ENCODE data around the gene TSC2.

TSC2 gene

GRCh38 chr16:2044541-2044940 is 3.2 kb upstream of the TSC2 start:
- no peak for DNase-seq

DNA sequence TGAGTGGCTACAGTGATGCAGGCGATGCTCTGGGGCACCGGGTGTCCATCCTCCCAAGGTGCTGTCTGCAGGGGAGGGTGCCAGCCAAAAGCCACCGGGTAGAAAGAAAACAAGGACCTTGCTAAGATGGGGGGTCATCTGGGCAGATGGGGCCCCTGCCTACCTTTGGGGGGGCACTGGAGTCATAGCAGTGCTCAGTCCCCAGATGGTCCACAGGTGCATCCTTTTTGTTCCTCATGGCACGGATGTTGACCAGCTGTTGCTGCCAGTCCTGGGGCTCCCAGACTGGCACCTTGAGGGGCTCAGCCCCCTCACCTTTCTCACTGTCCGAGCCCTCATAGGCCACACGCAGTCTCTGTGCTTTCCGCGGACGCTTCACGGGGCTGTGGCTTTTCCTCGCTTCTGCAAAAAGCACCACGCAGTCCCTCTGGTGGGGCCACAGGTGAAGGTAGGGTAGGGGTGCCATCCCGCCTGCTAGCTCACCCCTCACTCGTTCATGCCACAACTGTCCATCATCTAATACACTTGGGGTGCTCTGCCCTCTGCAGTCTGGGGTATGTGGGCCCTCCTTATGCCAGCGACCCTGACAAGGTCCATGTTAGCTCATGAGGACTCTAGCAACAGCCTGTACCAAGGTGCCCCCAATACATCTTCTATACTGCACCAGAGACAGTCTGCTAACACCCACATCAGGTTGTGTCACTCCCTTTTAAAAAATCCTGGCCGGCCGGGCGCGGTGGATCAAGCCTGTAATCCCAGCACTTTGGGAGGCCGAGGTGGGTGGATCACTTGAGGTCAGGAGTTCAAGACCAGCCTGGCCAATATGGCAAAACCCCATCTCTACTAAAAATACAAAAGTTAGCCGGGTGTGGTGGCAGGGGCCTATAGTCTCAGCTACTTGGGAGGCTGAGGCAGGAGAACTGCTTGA is 1.6 kb upstream of the TSC2 start:
- DNase-seq = no peak

- DNase-seq = no peak
Measured at GRCh38 chr16:2046893-2047329, 874 bp upstream of the TSC2 start.

DNA sequence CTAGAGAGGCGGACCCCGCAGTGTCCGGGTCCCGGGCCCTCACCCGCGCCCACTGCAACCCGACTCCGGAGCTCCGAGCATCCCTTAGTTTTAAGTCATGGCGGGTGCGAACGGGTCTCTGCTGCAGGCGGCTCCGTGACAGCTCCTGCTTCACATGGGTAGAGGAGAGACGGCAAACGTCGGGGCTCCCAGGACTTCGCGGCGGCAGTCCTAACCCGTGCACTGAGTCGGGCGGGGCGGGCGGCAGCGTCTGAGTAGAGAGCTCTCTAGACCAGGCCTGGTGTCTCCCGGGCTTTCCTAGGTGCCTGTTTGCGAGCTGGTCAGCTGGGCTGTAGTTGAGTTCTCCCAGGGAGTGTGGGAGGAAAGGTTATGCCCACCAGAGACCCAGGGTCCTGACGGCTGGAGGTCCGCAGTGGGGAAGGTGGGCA is 345 bp downstream of the TSC2 start:
- DNase-seq = no peak

DNA sequence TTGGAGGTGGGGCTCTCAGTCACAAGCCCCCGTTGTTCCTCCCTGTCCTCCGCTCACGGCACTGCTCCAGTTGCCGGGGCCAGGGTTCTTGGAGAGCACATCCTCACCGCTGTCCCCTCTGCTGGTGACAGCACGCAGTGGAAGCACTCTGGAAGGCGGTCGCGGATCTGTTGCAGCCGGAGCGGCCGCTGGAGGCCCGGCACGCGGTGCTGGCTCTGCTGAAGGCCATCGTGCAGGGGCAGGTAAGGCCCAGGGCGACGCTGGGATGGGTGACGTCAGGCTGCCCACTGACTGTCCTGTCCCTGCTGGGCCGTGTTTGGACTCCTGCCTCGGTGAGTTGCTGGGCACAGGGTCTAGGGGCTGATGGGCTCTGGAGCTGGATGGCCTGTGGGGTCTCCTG is 5.4 kb downstream of the TSC2 start:
- DNase-seq = no peak

- DNase-seq = no peak
Measured at GRCh38 chr16:2053897-2054296, 6.1 kb downstream of the TSC2 start.

GRCh38 chr16:2054543-2055245 is 6.9 kb downstream of the TSC2 start:
- no peak for DNase-seq

DNA sequence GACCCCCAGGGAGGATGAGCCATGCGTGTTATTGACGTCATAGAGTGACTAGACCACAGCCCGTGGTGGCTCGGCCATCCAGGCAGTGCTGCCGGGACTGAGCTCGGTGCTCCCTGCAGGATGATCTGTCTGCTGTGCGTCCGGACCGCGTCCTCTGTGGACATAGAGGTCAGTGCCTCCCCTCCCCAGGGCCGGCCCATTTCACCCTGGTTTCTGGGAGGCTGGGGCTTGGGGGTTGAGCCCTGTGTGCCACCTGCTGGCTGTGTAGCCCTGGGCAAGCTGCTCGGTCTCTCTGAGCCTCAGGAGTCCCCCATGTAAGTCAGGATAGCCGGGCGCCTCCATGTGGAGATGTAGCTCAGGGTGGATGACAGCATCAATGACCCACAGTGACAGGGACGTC is 8.3 kb downstream of the TSC2 start:
- DNase-seq = no peak

DNA sequence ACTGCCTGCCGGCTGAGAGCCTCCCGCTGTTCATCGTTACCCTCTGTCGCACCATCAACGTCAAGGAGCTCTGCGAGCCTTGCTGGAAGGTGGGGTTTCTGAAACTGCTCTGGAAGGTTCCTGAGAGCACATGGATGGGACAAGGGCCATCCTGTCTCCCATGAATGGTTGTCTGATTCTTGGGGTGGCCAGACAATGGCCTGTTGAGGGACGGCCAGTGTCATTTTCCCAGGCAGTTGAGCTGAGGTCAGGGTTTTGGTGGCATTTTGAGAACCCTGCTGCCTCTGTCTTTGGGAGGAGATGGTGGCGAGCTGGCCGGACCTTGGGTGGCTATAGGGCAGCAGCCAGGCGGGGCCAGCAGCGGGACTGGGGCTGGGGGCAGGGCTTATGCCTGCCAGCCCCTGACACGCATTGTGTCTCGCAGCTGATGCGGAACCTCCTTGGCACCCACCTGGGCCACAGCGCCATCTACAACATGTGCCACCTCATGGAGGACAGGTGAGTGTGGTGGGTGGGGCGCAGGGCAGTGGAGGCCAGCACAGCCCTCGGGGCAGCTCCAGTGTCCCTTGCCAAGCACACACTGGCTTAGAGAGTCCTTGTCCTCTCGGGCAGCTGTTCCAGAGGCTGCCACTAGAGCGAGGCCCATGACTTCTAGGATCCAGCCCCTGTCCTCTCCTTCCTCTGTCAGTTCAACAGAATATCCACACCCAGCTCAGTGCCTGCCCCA is 9.1 kb downstream of the TSC2 start:
- no peak for DNase-seq

GRCh38 chr16:2057438-2057837 is 9.7 kb downstream of the TSC2 start:
- no peak for DNase-seq

DNA sequence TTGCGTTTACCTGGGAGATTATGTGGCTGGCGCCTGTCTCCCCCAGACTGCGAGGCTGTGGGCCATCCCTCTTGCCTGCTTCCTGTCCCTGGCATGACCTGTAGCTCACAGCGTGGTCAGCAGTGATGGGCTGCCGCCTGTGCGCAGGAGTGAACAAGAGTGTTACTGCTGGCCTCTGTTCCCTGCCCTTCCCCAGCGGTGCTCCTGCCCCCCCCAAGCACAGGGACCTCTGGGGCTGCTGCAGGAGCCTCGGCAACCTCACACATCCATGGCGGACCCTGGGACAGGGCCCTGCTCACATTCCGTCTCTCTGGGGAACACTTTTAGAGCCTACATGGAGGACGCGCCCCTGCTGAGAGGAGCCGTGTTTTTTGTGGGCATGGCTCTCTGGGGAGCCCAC is 10.6 kb downstream of the TSC2 start:
- no peak for DNase-seq

- DNase-seq = no peak
Measured at GRCh38 chr16:2058872-2059271, 11.1 kb downstream of the TSC2 start.

- DNase-seq = no peak
Measured at GRCh38 chr16:2060346-2060745, 12.6 kb downstream of the TSC2 start.

DNA sequence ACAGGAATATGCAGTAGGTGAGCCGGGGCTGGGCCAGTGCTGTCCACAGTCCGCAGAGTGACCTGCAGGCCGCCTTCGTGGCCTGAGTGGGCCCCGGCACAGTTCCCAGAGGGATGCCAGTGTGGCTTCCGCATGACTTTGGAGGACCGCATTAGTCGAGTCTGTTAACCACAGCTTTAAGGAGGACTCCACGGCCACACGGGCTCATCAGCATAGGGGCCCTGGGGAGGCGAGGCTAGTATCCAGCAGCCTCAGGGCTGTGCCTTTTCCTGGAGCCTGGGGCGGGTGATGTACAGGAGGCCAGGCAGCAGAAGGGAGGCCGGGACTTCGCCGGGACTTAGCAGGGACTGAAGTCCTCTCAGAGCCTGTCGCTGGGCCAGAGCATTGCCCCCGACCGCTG is 13.2 kb downstream of the TSC2 start:
- no peak for DNase-seq

GRCh38 chr16:2061526-2061925 is 13.7 kb downstream of the TSC2 start:
- DNase-seq = no peak

DNA sequence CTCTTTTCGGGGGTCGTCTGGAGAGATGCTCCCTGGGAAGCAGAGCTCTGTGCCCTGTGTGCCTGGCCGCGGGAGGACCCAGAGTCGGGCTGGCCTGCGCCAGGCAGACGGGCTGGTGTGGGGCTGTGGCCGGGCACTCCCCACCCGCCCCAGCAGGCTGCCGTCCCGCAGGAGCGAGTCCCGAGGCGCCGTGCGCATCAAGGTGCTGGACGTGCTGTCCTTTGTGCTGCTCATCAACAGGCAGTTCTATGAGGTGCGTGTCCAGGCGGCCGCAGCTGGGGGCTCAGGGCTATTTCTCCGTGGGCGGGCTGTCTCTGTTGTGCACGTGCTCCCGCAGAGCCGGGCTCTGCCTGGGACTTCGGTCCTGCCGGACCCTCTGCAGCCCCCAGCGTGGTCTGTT is 15.0 kb downstream of the TSC2 start:
- no peak for DNase-seq

GRCh38 chr16:2063861-2064260 is 16.1 kb downstream of the TSC2 start:
- DNase-seq = no peak

- no peak for DNase-seq
Measured at GRCh38 chr16:2064368-2064945, 16.7 kb downstream of the TSC2 start.

GRCh38 chr16:2066139-2066538 is 18.4 kb downstream of the TSC2 start:
- no peak for DNase-seq

DNA sequence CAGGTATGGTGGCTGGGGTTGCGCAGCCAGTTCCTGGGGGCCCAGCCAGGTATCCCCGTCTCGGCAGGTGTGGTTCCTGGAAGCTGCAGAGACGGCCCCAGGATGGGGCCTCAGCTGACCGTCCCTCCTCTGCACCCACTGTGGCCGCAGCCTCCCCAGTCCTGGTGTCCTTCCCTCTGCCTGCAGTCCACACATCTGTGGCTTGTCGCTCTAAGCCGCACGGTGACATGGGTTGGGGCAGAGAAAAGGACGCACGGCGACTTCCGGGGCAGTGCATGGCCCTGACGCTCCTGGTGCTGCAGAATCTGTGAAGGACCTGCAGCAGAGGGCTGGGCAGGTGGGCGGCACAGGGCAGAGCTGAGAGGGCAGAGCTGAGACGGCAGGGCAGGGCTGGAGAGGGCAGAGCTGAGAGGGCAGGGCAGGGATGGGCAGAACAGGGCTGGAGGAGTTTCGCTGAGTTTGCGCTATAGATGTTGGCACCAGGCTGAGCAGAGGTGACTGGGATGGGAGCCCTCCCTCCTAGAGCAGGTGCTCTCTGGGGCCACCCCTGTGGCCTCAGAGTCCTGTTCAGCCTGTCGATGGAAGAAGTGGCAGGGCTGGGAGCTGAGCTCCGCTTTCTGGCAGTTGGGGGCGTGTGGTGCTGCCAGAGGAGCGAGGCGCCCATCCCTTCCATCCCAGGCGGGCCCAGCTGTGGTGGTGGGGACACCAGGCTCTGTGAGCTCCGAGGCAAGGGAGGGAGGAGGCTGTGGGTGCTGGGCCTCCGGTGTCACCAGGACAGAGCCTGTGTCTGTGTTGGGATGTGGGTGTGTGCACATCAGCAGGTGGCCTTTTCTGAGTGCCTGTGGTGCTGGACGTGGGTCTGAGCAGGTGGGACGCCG is 23.0 kb downstream of the TSC2 start:
- no peak for DNase-seq

DNA sequence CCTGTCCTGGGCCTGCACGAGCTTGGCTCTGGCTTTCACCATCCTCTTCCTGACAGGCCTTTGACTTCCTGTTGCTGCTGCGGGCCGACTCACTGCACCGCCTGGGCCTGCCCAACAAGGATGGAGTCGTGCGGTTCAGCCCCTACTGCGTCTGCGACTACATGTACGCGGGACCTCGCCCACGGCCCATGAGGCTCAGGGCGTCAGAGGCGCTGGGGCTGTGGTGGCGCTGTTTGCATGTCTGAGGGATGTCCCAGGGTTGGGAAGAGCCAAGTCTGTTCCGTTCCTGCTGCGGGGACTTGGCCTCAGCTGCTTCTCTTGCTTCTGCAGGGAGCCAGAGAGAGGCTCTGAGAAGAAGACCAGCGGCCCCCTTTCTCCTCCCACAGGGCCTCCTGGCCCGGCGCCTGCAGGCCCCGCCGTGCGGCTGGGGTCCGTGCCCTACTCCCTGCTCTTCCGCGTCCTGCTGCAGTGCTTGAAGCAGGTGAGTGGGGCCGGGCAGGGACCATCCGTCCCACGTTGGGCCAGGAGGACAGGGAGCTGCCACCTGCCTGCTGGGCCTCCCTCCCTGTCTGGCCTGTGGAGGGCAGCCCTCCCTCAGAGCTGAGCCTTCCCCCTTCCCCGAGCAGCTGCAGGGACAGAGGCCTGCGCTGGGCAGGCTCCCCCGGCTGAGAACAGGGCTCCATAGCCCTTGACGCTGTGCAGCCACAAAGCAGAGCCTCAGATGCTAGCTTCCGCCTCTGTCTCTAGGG is 23.8 kb downstream of the TSC2 start:
- no peak for DNase-seq

All from activated gamma-delta T cell treated with Interleukin-2 at 50 U/mL for 16 hours (primary cell).